ENCODE results near the gene CARMIL3. TPM values are rescaled to one million over a fixed set of nuclear protein-coding genes. Genes with fewer than 3 reads are reported as not detected.
A peak's percentile ranks its signal among the peaks of the same experiment; 100 is the strongest.

The CARMIL3 gene
- polyA plus RNA-seq, 1 donor from 2014 or later = 43.6 TPM

DNA sequence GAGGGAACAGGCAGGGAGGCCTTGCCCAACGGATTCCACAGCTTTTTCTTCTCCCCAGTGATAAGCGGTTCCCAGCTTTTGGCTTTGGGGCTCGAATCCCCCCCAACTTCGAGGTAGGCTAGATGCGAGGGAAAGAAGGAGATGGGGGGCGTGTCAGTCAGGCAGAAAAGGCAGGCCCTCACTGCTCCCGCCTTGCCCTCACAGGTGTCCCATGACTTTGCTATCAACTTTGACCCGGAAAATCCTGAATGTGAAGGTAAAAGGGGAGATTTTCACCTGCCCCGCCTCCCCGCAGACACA is 24.4 kb downstream of the CARMIL3 start:
- TF ChIP-seq RAD21 (conservative IDR thresholded peaks at IDR 0.05) (no peak), EP300 (conservative IDR thresholded peaks at IDR 0.05; ENCODE audit: poor library complexity, severe bottlenecking) (no peak), SMC3 (conservative IDR thresholded peaks at IDR 0.05; ENCODE audit: poor library complexity) (no peak), MXI1 (conservative IDR thresholded peaks at IDR 0.05; ENCODE audit: poor library complexity, severe bottlenecking) (no peak), EZH2 (IDR thresholded peaks at IDR 0.05; ENCODE audit: borderline replicate concordance, insufficient read depth, low read length, poor library complexity, severe bottlenecking) (no peak), TAF1 (IDR thresholded peaks at IDR 0.05; ENCODE audit: low read depth) (no peak), POLR2AphosphoS5 (IDR thresholded peaks at IDR 0.05) (no peak)
- TF ChIP-seq, protein P1, sequence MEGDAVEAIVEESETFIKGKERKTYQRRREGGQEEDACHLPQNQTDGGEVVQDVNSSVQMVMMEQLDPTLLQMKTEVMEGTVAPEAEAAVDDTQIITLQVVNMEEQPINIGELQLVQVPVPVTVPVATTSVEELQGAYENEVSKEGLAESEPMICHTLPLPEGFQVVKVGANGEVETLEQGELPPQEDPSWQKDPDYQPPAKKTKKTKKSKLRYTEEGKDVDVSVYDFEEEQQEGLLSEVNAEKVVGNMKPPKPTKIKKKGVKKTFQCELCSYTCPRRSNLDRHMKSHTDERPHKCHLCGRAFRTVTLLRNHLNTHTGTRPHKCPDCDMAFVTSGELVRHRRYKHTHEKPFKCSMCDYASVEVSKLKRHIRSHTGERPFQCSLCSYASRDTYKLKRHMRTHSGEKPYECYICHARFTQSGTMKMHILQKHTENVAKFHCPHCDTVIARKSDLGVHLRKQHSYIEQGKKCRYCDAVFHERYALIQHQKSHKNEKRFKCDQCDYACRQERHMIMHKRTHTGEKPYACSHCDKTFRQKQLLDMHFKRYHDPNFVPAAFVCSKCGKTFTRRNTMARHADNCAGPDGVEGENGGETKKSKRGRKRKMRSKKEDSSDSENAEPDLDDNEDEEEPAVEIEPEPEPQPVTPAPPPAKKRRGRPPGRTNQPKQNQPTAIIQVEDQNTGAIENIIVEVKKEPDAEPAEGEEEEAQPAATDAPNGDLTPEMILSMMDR (IDR thresholded peaks at IDR 0.05; ENCODE audit: poor library complexity, severe bottlenecking) = no peak
- TF ChIP-seq, protein P2, sequence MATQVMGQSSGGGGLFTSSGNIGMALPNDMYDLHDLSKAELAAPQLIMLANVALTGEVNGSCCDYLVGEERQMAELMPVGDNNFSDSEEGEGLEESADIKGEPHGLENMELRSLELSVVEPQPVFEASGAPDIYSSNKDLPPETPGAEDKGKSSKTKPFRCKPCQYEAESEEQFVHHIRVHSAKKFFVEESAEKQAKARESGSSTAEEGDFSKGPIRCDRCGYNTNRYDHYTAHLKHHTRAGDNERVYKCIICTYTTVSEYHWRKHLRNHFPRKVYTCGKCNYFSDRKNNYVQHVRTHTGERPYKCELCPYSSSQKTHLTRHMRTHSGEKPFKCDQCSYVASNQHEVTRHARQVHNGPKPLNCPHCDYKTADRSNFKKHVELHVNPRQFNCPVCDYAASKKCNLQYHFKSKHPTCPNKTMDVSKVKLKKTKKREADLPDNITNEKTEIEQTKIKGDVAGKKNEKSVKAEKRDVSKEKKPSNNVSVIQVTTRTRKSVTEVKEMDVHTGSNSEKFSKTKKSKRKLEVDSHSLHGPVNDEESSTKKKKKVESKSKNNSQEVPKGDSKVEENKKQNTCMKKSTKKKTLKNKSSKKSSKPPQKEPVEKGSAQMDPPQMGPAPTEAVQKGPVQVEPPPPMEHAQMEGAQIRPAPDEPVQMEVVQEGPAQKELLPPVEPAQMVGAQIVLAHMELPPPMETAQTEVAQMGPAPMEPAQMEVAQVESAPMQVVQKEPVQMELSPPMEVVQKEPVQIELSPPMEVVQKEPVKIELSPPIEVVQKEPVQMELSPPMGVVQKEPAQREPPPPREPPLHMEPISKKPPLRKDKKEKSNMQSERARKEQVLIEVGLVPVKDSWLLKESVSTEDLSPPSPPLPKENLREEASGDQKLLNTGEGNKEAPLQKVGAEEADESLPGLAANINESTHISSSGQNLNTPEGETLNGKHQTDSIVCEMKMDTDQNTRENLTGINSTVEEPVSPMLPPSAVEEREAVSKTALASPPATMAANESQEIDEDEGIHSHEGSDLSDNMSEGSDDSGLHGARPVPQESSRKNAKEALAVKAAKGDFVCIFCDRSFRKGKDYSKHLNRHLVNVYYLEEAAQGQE (IDR thresholded peaks at IDR 0.05; ENCODE audit: borderline replicate concordance) = no peak
- no peak overlapping the region for H3K9ac ChIP-seq (ENCODE audit: low read length)
- H3K4me3 ChIP-seq (ENCODE audit: low read length) = no peak overlapping the region
- H3F3A ChIP-seq (ENCODE audit: insufficient read depth, low read length, poor library complexity, severe bottlenecking) = peaks cover 3% of the 10 kb centered on the region
- H3K27ac ChIP-seq (ENCODE audit: low read length) = no peak overlapping the region
- H3K79me2 ChIP-seq (replicated peaks; ENCODE audit: insufficient read depth, low read length) = no peaks in the 10 kb centered on the region
- no peaks in the 10 kb centered on the region for H4K20me1 ChIP-seq (ENCODE audit: insufficient read depth)
- H3K36me3 ChIP-seq (ENCODE audit: insufficient read depth, low read length) = no peaks in the 10 kb centered on the region
- H3K27me3 ChIP-seq (ENCODE audit: insufficient read depth, low read depth, low read length) = no peaks in the 10 kb centered on the region
- H3K4me2 ChIP-seq (ENCODE audit: low read length) = no peak overlapping the region
- H3K9me2 ChIP-seq (ENCODE audit: insufficient read depth, low read length) = no peaks in the 10 kb centered on the region
- H3K9me3 ChIP-seq (ENCODE audit: low read length) = no peaks in the 10 kb centered on the region
- no peak overlapping the region for H2AFZ ChIP-seq (ENCODE audit: low read depth, low read length)

DNA sequence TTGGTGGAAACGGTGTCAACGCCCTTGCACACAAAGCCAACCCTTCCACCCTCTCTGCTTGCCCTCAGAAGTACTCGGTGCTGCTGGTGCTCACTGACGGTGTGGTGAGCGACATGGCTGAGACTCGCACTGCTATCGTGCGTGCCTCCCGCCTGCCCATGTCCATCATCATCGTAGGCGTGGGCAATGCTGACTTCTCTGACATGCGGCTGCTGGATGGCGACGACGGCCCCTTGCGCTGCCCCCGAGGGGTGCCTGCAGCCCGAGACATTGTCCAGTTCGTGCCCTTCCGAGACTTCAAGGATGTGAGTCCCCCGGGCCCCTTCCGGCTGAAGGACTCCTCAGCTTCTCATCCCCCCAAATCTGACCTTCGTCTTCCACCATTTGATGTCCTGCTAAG is 25.3 kb downstream of the CARMIL3 start:
- no peaks in the 10 kb centered on the region for H3K27me3 ChIP-seq (ENCODE audit: insufficient read depth, low read depth, low read length)
- H3K36me3 ChIP-seq (ENCODE audit: insufficient read depth, low read length) = no peaks in the 10 kb centered on the region
- H3K9me2 ChIP-seq (ENCODE audit: insufficient read depth, low read length) = no peaks in the 10 kb centered on the region
- TF ChIP-seq, protein P2 (IDR thresholded peaks at IDR 0.05; ENCODE audit: borderline replicate concordance) = no peak
- TF ChIP-seq MXI1 (conservative IDR thresholded peaks at IDR 0.05; ENCODE audit: poor library complexity, severe bottlenecking) (no peak), POLR2AphosphoS5 (IDR thresholded peaks at IDR 0.05) (no peak), EZH2 (IDR thresholded peaks at IDR 0.05; ENCODE audit: borderline replicate concordance, insufficient read depth, low read length, poor library complexity, severe bottlenecking) (no peak), RAD21 (conservative IDR thresholded peaks at IDR 0.05) (no peak), SMC3 (conservative IDR thresholded peaks at IDR 0.05; ENCODE audit: poor library complexity) (no peak), EP300 (conservative IDR thresholded peaks at IDR 0.05; ENCODE audit: poor library complexity, severe bottlenecking) (no peak)
- TF ChIP-seq, protein P1 (IDR thresholded peaks at IDR 0.05; ENCODE audit: poor library complexity, severe bottlenecking) = no peak
- no peaks in the 10 kb centered on the region for H3K79me2 ChIP-seq (replicated peaks; ENCODE audit: insufficient read depth, low read length)
- H3K9ac ChIP-seq (ENCODE audit: low read length) = no peak overlapping the region
- peaks cover 3% of the 10 kb centered on the region for H3F3A ChIP-seq (ENCODE audit: insufficient read depth, low read length, poor library complexity, severe bottlenecking)
- no peak overlapping the region for H3K4me3 ChIP-seq (ENCODE audit: low read length)
- no peaks in the 10 kb centered on the region for H3K9me3 ChIP-seq (ENCODE audit: low read length)
- H2AFZ ChIP-seq (ENCODE audit: low read depth, low read length) = no peak overlapping the region
- no peaks in the 10 kb centered on the region for H4K20me1 ChIP-seq (ENCODE audit: insufficient read depth)
- H3K27ac ChIP-seq (ENCODE audit: low read length) = peak overlapping the region; percentile 79
- no peak overlapping the region for H3K4me2 ChIP-seq (ENCODE audit: low read length)

All from neural cell (in vitro differentiated cells).